ENCODE results near the gene CHD9NB. TPM values are rescaled to one million over a fixed set of nuclear protein-coding genes. Genes with fewer than 3 reads are reported as not detected.
A peak's percentile ranks its signal among the peaks of the same experiment; 100 is the strongest.

CHD9NB gene
- total and polyA plus RNA-seq, 9 of the 15 experiments (the other 6 are each of a cell fraction or from before 2014, with no cell fraction given), result 0.06 to 0.10 (median 0.07) TPM; not detected in 6

DNA sequence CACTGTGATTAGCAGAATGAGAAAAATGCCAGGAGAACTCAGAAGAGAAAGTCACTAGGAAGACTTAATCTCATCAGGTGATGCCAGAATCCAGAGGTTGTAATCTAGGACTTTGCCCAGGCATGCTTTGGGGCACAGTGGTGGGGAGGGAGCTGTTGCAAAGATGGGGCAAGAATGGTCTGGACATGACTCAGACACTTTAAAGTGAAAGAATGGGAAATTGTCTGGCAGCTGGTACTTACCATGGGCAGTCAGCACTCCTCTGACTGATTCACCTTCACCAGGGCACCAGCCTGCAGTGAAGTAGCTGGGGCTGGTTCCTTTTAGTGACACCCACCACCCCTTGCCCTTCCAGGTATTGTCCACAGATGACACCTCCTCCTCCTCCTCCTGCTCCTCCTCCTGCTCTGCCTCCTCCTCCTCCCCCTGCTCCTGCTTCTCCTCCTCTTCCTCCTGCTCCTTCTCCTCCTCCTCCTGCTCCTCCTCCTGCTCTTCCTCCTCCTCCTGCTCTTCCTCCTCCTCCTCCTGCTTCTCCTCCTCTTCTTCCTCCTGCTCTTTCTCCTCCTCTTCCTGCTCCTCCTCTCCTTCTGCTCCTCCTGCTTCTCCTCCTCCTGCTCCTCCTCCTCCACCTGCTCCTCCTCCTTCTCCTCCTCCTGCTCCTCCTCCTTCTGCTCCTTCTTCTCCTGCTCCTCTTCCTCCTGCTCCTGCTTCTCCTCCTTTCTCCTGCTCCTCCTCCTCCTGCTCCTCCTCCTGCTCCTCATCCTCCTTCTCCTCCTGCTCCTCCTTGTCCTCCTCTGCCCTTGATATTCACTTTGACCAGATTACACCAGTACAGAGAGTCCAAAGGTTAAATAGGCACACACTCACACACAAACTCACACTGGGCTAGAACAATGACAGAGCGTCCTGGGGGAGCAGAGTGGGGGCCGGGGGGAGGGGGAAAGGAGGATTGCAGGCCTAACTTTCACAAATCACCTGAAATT is at the start of gene CHD9NB (continued):
- TF ChIP-seq, protein P1, sequence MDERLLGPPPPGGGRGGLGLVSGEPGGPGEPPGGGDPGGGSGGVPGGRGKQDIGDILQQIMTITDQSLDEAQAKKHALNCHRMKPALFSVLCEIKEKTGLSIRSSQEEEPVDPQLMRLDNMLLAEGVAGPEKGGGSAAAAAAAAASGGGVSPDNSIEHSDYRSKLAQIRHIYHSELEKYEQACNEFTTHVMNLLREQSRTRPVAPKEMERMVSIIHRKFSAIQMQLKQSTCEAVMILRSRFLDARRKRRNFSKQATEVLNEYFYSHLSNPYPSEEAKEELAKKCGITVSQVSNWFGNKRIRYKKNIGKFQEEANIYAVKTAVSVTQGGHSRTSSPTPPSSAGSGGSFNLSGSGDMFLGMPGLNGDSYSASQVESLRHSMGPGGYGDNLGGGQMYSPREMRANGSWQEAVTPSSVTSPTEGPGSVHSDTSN (CRISPR knock-in tag; IDR thresholded peaks at IDR 0.05; ENCODE audit: low read depth), result no peak
- TF ChIP-seq, protein P1 (tag; conservative IDR thresholded peaks at IDR 0.05; ENCODE audit: low read depth), result no peak
- TF ChIP-seq ZNF316 (IDR thresholded peaks at IDR 0.05) (no peak), TGIF2 (CRISPR knock-in tag; IDR thresholded peaks at IDR 0.05) (no peak), MEF2A (IDR thresholded peaks at IDR 0.05; ENCODE audit: control insufficient read depth, low read depth, low read length) (no peak), POLR2G (IDR thresholded peaks at IDR 0.05; ENCODE audit: low read depth, low read length) (no peak), PRPF4 (IDR thresholded peaks at IDR 0.05; ENCODE audit: insufficient read depth, low read depth, low read length, poor library complexity, severe bottlenecking) (no peak), POLR3G (IDR thresholded peaks at IDR 0.05; ENCODE audit: extremely low read depth, insufficient read length, insufficient replicate concordance) (no peak), MXI1 (IDR thresholded peaks at IDR 0.05; ENCODE audit: low read depth, low read length) (no peak), GTF2E2 (tag; IDR thresholded peaks at IDR 0.05) (no peak), RBM22 (IDR thresholded peaks at IDR 0.05; ENCODE audit: low read depth, low read length, poor library complexity, severe bottlenecking) (no peak), WHSC1 (IDR thresholded peaks at IDR 0.05; ENCODE audit: low read length) (no peak), CBFA2T3 (IDR thresholded peaks at IDR 0.05) (no peak), FOSL1 (tag; conservative IDR thresholded peaks at IDR 0.05) (no peak), ZNF165 (CRISPR knock-in tag; IDR thresholded peaks at IDR 0.05; ENCODE audit: borderline replicate concordance) (no peak), RBM34 (IDR thresholded peaks at IDR 0.05; ENCODE audit: borderline replicate concordance, insufficient read depth, low read length) (no peak)
- TF ChIP-seq, protein P2, sequence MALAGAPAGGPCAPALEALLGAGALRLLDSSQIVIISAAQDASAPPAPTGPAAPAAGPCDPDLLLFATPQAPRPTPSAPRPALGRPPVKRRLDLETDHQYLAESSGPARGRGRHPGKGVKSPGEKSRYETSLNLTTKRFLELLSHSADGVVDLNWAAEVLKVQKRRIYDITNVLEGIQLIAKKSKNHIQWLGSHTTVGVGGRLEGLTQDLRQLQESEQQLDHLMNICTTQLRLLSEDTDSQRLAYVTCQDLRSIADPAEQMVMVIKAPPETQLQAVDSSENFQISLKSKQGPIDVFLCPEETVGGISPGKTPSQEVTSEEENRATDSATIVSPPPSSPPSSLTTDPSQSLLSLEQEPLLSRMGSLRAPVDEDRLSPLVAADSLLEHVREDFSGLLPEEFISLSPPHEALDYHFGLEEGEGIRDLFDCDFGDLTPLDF (CRISPR knock-in tag; IDR thresholded peaks at IDR 0.05), result no peak
- TF ChIP-seq, protein P3, sequence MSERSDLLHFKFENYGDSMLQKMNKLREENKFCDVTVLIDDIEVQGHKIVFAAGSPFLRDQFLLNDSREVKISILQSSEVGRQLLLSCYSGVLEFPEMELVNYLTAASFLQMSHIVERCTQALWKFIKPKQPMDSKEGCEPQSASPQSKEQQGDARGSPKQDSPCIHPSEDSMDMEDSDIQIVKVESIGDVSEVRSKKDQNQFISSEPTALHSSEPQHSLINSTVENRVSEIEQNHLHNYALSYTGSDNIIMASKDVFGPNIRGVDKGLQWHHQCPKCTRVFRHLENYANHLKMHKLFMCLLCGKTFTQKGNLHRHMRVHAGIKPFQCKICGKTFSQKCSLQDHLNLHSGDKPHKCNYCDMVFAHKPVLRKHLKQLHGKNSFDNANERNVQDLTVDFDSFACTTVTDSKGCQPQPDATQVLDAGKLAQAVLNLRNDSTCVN (CRISPR knock-in tag; IDR thresholded peaks at IDR 0.05), result peak; percentile 83
- TF ChIP-seq, protein P4, sequence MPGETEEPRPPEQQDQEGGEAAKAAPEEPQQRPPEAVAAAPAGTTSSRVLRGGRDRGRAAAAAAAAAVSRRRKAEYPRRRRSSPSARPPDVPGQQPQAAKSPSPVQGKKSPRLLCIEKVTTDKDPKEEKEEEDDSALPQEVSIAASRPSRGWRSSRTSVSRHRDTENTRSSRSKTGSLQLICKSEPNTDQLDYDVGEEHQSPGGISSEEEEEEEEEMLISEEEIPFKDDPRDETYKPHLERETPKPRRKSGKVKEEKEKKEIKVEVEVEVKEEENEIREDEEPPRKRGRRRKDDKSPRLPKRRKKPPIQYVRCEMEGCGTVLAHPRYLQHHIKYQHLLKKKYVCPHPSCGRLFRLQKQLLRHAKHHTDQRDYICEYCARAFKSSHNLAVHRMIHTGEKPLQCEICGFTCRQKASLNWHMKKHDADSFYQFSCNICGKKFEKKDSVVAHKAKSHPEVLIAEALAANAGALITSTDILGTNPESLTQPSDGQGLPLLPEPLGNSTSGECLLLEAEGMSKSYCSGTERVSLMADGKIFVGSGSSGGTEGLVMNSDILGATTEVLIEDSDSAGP (CRISPR knock-in tag; IDR thresholded peaks at IDR 0.05), result no peak

All from K562 (cell line).